ENCODE results near the gene FAM163A. TPM values are rescaled to one million over a fixed set of nuclear protein-coding genes. Genes with fewer than 3 reads are reported as not detected.
A peak's percentile ranks its signal among the peaks of the same experiment; 100 is the strongest.
"Not testable (repeated sequence)": the region's sequence is repeated elsewhere in the genome, so short reads cannot be mapped to it uniquely, and the experiment has no call there.

The FAM163A gene
- under 1 TPM; 0.06 to 0.22 (median 0.10) TPM for polyA plus RNA-seq (ENCODE audit: insufficient read depth in 1 of 5, insufficient read length in 5 of 5, low replicate concordance in 1 of 5)
- long read RNA-seq, donor 1 = 0 reads
- long read RNA-seq, donor 2 = 0 reads
- long read RNA-seq, donor 3 = 0 reads
- long read RNA-seq, donor 4 = 0 reads
- long read RNA-seq, donor 5 = 0 reads
- long read RNA-seq, donor 6 = 0 reads
- long read RNA-seq, donor 7 = 0 reads
- long read RNA-seq, donor 8 = 0 reads

DNA sequence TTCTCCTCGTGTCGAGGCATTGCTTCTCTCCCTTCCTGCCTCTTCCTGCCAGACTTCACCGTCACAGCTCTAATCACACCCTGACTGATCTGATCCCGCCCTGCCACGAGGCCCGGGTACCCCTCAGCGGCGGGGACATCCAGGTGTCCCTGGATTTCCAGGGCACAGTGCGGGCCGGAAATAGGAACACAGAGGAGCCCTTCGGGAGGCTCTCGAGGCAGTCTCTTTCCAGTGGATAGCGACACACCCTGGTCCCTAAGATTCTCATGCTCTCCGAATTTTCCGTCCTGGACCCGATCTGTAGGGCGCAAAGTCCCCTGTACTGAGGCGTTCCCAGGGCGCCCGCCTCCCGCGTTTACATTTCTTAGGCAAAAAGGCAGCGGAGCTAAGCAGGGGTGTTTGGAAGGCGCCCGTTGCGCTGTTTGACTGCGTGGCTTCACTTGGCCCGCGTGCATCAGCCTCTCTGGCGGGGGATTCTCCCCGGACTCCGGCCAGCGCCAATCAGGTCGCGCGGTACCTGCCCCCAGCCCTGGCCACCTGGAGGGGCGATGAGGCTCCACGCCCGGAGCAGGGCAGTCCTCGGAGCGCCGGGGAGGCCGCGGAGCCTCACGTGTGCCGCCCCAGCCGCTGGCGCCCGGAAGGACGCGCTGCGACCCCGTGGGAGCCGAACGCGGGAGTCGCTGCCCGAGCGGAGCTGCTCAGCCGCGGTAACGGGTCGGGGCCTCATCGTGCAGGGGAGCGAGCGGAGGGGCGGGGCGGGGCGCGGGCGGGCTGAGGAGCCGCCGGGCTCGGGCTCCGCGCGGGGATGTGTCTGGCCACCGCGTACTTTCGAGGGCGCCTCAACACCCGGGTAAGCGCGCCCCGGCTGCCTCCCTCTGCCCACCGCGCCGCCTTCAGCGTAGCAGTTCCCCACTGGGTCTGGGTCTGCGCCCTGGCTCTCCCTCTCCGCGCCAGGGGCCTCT is at the start of gene FAM163A:
Gene FAM163A, plus strand, starts transcription at position 575 of the 962 bp plus-strand sequence. CDS start 69,807 bp downstream, outside the sequence.
- DNase-seq = peak in 1 of 2 donors; percentile 7

DNA sequence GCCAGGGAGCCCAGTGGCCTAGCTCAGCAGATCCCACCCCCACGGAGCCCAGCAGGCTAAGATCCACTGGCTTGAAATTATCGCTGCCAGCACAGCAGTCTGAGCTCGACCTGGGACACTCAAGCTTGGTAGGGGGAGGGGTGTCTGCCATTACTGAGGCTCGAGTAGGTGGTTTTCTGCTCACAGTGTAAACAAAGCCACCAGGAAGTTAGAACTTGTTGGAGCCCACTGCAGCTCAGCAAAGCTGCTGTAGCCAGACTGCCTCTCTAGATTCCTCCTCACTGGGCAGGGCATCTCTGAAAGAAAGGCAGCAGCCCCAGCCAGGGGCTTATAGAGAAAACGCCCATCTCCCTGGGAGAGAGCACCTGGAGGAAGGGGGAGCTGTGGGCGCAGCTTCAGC is 48.6 kb upstream of the FAM163A start:
- DNase-seq = not testable (repeated sequence)

DNA sequence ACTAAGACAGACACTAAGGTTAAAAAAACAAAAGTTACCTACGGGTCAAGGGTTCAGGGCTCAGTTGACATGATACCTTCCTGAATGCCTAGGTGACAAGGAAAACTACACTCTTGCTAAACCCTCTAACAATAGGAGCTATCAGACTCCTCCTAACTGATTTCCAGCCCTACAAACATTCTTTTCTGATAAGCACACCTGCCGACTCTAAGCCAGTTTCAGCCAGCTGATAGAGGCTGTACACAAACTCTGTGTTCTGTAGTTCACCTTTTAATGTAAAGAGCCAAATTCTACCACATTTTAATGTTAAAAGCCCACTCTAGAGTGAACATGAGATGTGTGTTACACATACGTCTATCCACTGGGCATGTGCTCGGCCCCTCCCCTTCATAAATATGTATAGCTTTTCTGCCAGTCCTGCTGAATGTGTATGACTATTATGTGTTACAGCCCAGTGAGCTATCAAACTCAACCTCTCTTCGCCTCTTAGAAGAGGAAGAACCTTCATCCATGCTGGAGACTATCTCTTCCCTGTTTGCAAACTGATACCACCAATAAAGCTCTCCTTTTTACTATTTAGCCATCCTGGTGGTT is 40.0 kb upstream of the FAM163A start:
- no peak for DNase-seq

DNA sequence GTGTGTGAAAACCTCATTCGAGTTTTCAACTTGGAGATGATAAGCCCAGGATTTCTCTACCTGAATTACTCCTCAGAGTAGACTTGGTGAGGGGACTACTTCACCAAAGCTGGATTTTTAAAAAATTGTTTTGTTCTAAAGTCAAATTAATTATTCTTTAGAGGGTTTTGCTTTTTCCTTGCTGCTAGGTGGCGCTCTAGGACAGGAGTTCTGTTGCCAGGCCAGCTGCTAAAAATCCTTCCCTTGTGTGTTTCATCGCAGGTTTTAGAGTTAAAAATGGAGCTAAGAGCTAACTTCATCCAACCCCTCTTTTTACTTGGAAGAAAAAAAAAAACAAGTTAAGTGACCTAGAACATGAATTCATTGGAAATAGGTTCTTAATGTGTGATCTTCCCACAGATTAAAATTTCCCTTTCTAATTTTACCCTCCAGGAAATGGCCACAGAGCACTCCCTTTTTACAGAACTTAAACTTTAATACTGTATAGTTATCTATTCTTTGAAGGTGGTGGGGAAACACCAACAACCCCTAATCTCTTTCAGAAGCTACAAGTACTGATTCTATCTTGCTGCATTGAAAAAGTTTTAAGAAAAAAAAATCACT is 36.7 kb upstream of the FAM163A start:
- peak; percentile 48 to 63 for DNase-seq

DNA sequence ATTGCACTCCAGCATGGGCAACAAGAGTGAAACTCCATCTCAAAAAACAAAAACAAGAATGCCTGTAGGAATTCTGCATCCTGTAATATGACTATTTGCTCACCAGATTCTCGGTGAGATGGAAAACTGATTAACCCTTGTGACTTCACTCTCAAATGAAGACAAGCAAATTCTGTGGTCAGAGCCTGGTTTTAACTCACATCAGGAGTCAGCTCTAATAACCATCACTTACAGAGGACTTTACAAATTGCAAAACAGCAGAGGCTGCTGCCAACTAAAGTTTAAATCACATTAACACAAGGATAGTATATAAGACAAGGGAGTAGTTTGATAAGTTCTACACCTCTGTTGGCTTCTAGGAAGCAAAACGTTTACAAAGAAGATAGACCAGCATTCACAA is 35.7 kb upstream of the FAM163A start:
- no peak for DNase-seq

DNA sequence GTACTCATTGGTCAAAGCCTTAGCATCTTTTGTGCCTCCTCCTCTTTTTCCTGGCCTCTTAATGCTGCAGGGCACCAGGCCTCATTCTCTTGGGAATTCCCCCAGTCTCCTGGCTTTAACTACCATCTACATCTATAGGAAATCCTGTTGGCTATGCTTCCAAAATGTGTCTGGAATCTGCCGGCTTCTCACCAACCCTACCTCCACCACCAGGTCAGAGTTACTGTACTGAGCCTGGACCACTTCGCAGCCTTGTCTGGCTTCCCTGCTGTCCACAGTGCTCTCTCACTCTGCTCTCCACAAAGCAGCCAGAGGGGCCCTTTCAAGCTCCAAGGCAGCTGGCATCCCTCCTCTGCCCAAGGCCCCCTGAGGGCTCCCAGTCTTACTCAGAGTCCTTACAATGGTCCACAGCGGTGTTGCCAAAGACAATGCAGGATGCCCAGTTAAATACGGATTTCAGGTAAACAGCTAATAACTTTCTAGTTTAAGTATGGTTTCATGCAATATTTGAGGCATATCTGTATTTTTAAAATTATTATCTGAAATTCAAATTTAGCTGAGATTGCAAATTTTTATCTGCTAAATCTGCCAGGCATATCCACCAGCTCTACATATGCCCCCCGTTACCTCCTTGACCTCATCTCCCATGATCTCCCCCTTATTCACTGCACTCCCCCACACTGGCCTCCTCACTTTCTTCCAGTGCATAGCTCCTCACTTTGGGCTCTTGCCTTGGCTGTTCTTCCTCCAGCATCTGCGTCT is 34.5 kb upstream of the FAM163A start:
- no peak for DNase-seq

DNA sequence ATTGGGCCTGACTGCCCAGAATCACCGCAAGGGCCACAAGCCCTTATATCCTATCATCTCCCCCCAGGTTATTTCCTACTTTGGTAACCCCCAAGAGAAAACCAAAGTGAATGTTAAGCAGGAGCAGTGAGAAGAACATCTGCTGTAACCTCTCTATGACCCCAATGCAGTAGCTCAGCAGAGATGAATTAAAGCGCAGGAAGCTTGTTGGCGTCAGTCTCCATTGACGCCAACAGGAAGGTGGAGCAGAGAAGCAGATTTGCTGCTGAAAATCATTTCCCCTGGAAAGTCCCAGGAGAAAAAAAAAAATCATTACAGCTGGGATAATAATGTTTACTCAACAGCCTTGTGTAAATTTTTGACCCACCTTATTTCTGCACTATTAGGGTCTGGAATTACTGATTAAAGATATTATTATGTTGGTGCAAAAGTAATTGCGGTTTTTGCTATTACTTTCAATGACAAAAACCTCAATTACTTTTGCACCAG is 33.2 kb upstream of the FAM163A start:
- DNase-seq = peak; percentile 42 to 46

DNA sequence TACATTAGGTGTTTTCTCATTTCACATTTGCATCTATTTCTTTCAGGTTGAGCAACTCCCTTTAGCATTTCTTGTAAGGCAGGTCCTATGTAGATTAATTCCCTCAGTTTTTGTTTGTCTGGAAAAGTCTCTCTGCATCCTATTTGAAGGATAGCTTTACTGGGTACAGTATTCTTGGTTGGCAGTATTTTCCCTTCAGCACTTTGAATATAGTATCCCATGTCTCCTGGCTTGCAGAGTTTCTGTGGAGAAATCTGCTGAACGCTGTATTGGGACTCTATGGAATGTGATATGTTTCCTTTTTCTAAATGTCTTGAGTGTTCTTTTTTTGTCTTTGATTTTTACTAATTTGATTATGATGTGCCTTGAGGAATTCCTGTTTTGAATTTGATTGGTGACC is 28.9 kb upstream of the FAM163A start:
- no peak for DNase-seq

DNA sequence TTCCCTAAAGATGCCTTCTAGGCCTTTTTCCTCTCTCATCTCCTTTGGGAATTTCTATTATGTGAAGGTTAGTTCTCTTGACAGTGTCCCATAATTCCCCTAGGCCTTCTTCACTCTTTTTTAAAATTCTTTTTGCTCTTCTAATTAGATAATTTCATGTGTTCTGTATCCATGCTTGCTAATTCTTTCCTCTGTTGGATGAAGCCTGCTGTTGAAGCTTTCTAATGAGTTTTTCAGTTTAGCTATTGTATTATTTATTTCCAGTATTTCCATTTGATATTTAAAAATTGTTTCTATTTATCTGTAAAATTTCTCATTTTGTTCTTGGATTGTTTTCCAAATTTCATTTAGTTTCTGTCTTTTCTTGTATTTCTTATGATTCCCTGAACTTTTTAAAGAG is 28.5 kb upstream of the FAM163A start:
- DNase-seq = no peak

DNA sequence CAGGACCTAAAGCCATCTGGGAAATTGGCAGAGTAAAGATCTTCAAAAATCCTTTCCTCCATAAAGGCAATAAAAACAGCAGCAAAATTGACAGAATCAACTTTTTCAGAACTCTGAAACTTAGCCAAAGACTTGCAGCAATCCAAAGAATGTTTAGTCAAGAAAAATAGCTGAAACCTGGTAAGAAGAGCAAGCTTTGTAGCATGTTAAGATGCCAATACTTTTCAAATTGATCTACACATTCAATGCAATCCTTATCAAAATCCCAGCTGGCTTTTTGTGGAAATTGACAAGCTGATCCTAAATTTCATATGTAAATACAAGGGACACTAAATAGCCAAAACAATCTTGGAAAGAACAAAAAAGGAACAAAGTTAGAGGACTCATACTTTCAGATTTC is 23.8 kb upstream of the FAM163A start:
- DNase-seq = no peak

DNA sequence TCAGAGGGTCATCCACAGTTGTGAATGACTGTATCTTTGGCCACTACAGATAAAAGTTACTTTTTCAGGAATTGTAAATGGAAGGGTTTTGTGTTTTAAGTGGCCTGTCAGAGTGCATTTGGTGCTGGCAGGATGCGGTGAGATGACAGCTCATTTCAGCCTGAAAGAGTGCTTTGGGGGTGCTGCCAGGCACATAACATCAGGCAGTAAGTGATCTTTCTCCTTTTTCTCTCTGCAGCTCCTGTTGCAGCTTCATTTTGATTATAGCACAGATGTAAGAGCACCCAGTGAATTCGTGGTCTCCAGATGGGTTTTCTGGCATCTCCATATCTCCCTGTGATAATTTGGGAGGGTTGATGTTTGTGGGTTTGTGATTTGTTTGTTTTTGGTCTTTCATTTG is 14.8 kb upstream of the FAM163A start:
- DNase-seq = no peak

DNA sequence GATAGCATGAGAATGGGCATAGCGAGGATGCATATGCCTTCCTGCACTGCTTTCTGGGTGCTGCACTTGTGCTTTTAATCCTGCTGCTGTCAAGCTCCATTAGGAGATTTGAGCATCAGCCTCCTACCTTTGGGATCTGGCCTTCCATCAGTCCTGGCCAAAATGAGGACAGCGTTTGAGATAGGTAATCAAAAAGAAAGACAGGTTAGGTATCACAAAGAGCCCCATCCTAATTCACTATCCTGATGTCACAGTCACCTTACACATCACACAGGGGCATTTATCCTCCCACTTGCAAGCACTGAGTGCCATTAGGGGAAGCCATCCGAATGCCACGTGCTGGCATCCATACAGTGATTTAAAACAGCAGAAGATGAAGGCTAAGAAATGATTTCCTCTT is 13.2 kb upstream of the FAM163A start:
- no peak for DNase-seq

DNA sequence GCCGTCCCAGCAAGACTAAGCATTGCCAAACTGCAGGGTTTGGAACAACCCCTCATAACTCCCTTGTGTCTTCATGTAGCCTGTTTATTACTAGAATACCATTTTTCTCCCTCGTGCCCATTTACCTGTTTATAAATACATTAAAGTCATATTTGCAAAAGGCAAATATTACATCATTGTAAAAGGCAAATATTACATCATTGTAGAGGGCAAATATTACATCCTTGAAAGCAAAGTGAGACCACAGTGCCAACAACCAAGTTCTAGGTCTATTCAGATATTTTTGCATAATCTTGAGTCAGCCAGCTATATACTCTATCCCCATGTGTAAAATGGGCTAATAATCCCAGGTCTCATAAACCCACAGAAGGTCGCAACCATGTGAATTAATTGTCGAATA is 11.4 kb upstream of the FAM163A start:
- DNase-seq = no peak

DNA sequence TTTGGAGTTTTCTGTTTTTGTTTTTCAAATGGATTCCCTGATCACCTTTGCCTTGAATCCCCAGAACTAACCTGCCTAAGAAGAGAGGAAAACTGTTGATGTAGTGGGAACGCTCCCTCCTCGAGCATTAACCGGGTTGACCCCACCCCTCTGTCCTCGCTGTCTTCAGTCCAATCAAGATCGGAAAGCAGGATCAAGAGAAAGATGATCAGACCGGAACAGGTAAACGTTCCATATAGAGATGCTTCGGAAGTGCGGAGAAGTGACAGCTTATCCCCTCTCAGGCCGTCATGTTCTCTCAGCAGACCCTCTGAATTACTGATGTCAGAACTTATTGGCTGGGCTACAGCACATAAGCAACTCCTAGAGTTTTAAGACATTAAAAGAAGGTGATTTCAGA is 800 bp upstream of the FAM163A start:
- DNase-seq = no peak

DNA sequence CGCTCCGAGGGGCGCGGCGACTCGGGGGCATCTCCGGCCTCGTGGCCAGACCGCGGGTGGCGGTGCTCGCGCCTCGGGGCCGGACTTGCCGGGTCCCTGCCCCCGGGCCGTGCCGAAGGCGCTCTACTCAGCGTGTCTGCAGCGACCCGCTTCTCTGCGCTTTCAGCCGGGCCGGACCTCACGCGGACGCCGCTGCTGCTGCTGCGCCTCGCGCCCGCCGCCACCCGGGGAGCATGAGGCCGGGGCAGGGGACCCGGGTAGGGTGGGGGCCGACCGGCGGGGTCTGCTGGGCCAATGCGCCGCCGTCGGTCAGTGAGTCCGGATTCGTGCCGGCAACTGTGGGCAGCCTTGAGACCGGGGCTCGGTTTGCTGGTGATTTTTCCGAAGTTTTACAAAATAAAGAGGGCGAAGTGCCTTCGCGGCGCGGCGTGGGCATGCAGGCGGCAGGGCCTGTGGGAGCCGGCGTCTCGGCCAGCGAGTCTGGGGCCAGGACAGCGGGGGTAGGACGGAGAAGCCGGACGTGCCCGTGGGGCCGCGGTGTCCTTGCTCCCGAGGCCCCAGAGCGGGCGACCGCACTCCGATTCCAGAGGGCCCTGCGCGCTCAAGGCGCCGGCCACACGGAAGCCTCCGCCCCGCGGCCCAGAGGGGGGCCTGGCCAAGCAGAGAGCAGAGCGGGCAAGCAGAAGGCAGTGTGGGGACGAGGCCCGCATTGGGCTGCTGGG is 749 bp downstream of the FAM163A start:
- peak in 1 of 2 donors; percentile 15 for DNase-seq

DNA sequence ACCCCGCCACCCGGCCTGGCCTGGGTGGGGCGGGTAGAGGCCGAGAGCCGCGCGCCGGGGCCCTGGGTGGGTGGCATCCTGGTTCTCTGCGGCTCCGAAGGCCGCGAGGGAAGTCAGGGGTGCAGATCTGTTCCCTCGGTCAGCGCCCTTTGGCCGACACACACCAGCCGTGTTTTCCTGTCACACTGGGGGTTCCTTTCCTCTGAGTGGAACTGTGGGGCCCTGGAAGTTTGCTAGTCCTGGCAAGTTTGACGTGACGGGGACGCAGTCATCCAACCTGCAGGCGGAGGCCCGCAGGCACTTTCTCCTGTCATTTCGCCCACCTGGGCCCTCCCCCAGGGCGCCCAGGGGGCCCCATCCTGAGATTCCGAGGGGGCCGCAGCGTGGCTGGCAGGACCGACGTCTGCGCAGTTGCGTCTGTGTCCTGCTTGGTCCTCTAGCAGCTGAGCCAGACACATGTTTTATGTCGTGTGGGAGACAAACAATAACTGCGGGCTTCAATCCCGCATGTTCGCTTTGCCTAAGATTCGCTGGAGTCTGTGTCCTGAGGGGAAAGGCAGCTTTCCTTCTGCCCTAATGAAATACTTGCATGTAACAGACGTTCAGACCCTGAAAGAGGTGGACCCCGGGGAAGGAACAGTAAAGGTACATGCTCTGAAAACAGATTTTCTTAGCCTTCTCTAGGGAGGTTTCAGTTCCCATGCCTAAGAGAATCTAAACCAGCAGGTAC is 1.5 kb downstream of the FAM163A start:
- no peak for DNase-seq

DNA sequence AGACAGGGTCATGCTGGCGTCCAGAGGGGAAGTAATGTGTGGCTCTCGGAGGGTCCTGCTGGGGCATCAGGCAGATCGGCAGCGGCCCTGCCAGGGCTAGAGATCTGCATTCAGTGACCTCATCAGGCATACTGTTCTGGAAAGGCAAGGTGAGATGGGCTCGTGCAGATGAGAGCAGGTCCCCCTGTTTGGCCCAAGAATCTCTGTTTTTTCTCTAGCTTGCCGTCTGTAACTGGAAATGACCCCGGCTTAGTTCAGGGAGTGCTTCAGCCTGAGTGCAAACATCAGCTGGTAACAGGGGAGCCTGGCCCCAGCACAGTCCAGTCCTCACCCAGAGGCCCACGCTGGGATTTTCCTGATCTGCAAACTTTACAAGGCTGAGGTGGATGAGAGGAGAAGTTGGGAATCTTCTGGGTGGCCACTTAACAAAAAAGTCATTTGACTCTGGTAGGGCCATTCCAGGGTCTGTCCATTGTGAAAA is 2.1 kb downstream of the FAM163A start:
- no peak for DNase-seq

DNA sequence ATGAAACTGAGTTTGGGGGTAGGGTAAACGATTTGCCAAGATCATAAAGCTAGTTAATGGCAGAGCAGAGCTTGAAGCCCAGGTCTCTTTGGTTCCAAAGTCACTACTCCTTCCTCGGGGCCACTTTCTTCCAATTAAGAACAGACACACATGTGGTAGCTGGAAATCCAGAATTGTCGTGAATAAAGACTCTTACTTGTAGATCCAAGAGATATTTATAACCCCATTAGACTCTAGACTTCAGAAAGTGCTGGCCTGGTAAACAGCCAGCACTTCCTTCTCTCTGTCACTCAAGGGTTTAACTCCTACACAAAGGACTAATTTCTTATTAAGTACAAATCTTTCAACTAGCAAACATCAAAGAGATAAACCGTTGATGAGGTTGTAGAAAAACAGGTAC is 2.7 kb downstream of the FAM163A start:
- DNase-seq = no peak

DNA sequence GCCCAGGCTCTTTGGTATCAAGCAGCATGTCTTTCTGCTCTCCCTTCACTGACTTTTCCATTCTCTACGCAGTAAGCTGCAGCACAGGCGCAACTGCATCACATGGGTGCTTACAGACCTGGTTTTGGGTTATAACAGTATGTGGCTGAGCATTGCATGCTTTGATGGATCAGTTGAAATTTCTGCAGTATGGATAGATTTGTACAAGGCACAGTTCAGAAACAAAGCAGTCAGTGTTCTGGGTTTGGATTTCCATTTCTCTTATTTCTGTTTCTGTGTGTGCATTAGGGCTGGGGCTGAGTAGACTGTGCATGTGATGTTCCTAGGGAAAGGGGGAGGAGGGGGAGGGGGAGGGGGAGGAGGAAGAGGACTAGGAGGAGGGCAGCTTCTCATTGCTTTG is 4.5 kb downstream of the FAM163A start:
- no peak for DNase-seq

DNA sequence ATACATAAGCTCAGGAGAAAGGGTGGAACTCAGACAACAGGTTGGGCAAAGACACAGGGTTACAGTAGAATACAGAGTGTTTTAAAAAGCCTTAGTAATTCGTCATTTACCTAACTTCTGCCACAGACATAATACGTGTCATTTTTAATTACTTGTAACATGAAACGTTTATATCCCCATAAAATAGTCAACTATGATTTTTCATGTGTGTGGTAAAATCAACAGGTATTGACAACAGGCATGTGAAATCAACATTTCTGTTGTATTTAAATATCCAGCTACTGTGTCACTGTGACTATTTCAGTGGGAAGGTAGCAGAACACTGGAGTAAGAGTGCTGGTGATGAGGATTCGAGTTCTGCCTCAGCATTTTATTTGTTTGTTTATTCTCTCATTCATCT is 5.7 kb downstream of the FAM163A start:
- DNase-seq = no peak
